Ovary (tissue), 9 donors: Measurements from ENCODE around the gene ANK2. TPM values are rescaled to one million over a fixed set of nuclear protein-coding genes. Genes with fewer than 3 reads are reported as not detected.
"Not testable (repeated sequence)": the region's sequence is repeated elsewhere in the genome, so short reads cannot be mapped to it uniquely, and the experiment has no call there.

Source experiments
- DNase-seq, 5 donors: peaks; one replicate each; pipeline ENCODE4 v3.0.0-alpha.2; 2019 to 2020
- H3K27ac ChIP-seq, 2 donors: fragments of 200-600 bp; one replicate each; pipeline versions ENCODE4 v1.5.1 to v1.8.0; 2019 to 2022
- H3K27me3 ChIP-seq: fragments of 200-600 bp; one replicate; pipeline ENCODE4 v1.8.0; 2022
- H3K36me3 ChIP-seq: fragments of 200-600 bp; sonication (generic); one replicate; pipeline ENCODE4 v1.5.1; 2019
- H3K4me1 ChIP-seq: one replicate; pipeline ENCODE4 v1.8.1; 2013; ENCODE audit warnings: mild to moderate bottlenecking, moderate library complexity; ENCODE audit not compliant: insufficient read depth
- H3K4me3 ChIP-seq: fragments of 200-600 bp; sonication (generic); one replicate; pipeline ENCODE4 v1.5.1; 2017
- H3K9me3 ChIP-seq, 2 donors: fragments of 200-600 bp in 1 of 2; sonication (generic) in 1 of 2; one replicate each; pipeline versions ENCODE4 v1.5.1 to v1.8.1; 2013 to 2019; ENCODE audit warnings: mild to moderate bottlenecking in 1 of 2, moderate library complexity in 1 of 2
- EP300 ChIP-seq: sonication (generic); formaldehyde crosslinking; IDR thresholded peaks from one replicate; pipeline ENCODE4 v1.6.1; 2017; ENCODE audit warnings: antibody characterized with exemption
- POLR2A ChIP-seq: fragments of 450-650 bp; IDR thresholded peaks from one replicate; pipeline ENCODE4 v1.6.1; 2017; ENCODE audit warnings: antibody characterized with exemption, mild to moderate bottlenecking, moderate library complexity
- WGBS, 3 donors: extraction: QIAGEN DNeasy Blood & Tissue Kit in 1 of 3; methylation state at CpG; one replicate each; pipeline versions ENCODE4 v1.1.5 to v1.1.7; 2013 to 2017; 5-methylcytosine and 5-hydroxymethylcytosine counted together
- intact Hi-C, 4 donors: fragments of 100-400 bp; cut with DNase I; formaldehyde crosslinking; loops; one replicate each; pipeline versions ENCODE4 v1.11.0 to v1.15.1; 2022 to 2023
- polyA plus RNA-seq, 2 donors: library from polyadenylated mRNA; stranded (reverse); fragments of 200-250 nt in 1 of 2; fragments of 350-450 nt in 1 of 2; fragmentation: Illumina TruSeq in 1 of 2; extraction: RNeasy Lipid Tissue Mini Kit (QIAGEN cat#74804) in 1 of 2; gene quantifications; one replicate each; pipeline ENCODE4 v1.2.3, GENCODE V29; 2013 to 2014
- total RNA-seq, 7 donors: library from RNA; depleted of rRNA in 2 of 7; stranded (reverse); fragments of >200 nt in 2 of 7; fragmentation: NEBNext Ultra II Directional in 3 of 7; extraction: Animal tissue kit (Norgen Biotek cat#: 25700) in 3 of 7; gene quantifications; one replicate each; pipeline versions ENCODE4 v1.1.0 to v1.2.4, GENCODE V29; 2016 to 2023
- TF ChIP-seq, protein P1 (sequence below), 3 donors: fragments of 450-650 bp in 2 of 3; fragments of 200-600 bp in 1 of 3; IDR thresholded peaks; one replicate each; pipeline versions ENCODE4 v1.5.1 to v1.8.0; 2016 to 2022; ENCODE audit warnings: antibody characterized with exemption in 3 of 3, mild to moderate bottlenecking in 1 of 3
- donor health status: DM: no; HTN: no; CAD: no; lungs with moderate emphysema.
- donor health status: DM: no; HTN: no; CAD: no.
- donor health status: Bipolar disorder and iron deficiency.
- donor health status: DM: yes; HTN: yes; CAD: no.
- donor health status: DM: no; HTN: no; CAD: no.
- donor health status: DM: yes; HTN: yes; CAD: no.

ANK2 gene
- total and polyA plus RNA-seq, 9 donors, result 26.4 to 120 (median 66.9) TPM

DNA sequence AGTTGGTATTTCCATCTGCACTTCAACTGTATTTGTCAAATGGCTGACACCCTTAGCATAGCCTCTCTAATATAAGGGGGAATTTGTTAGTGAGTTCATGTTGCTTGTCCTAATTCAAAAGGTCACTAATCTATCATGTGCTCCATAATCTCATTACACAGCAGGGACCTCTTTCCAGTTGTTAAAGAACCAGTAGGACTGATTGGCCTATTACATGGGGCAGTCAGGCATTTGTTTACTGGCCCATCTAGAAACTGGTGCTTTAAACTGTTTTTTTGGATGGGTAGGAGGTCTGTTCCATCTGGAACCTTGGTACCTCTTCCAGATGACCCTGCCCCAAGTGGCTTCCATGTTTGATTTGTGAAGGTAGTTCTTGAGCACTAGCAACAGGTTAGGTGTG is 11.4 kb downstream of the ANK2 start:
- peaks cover 14% of the 10 kb centered on the region for H3K4me1 ChIP-seq
- no peak overlapping the region for H3K27ac ChIP-seq
- no peak overlapping the region for H3K4me3 ChIP-seq
- no peaks in the 10 kb centered on the region for H3K36me3 ChIP-seq
- DNase-seq, result no peak
- TF ChIP-seq POLR2A, result no peak
- no peak for TF ChIP-seq EP300
- TF ChIP-seq, protein P1, sequence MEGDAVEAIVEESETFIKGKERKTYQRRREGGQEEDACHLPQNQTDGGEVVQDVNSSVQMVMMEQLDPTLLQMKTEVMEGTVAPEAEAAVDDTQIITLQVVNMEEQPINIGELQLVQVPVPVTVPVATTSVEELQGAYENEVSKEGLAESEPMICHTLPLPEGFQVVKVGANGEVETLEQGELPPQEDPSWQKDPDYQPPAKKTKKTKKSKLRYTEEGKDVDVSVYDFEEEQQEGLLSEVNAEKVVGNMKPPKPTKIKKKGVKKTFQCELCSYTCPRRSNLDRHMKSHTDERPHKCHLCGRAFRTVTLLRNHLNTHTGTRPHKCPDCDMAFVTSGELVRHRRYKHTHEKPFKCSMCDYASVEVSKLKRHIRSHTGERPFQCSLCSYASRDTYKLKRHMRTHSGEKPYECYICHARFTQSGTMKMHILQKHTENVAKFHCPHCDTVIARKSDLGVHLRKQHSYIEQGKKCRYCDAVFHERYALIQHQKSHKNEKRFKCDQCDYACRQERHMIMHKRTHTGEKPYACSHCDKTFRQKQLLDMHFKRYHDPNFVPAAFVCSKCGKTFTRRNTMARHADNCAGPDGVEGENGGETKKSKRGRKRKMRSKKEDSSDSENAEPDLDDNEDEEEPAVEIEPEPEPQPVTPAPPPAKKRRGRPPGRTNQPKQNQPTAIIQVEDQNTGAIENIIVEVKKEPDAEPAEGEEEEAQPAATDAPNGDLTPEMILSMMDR (IDR thresholded peaks at IDR 0.05), result no peak
- intact Hi-C loops, result no loop called here
- no peaks in the 10 kb centered on the region for H3K9me3 ChIP-seq
- no peaks in the 10 kb centered on the region for H3K27me3 ChIP-seq

DNA sequence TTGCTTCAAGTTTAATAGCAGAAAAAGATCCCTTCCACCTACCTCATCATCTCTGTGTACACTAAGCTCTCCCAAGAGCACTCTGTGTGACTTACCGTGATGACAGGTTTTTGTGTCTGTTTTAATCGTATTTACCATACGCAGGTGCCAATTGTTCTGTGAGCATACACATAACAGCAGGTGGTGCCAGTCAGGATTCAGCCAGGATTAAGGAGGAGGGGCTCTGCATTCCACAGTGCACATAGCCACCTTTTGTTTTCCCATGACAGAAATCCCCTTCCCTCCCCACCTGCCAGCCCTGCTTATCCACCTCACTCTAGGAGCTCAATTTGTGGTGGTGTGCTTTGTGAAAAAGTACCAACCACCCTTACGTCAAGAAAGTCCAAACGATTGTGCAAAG is 14.8 kb downstream of the ANK2 start:
- H3K9me3 ChIP-seq, result no peaks in the 10 kb centered on the region
- peaks cover 9% of the 10 kb centered on the region for H3K4me1 ChIP-seq
- intact Hi-C loops, result no loop called here
- no peak for TF ChIP-seq POLR2A
- TF ChIP-seq, protein P1 (IDR thresholded peaks at IDR 0.05), result no peak
- TF ChIP-seq EP300, result no peak
- no peak for DNase-seq
- H3K36me3 ChIP-seq, result no peaks in the 10 kb centered on the region
- H3K27ac ChIP-seq, result no peak overlapping the region
- H3K27me3 ChIP-seq, result no peaks in the 10 kb centered on the region
- WGBS, 3 donors, result 71 to 83% (median 71%) methylated on average over 5 of the region's 5 CpGs
- no peak overlapping the region for H3K4me3 ChIP-seq

DNA sequence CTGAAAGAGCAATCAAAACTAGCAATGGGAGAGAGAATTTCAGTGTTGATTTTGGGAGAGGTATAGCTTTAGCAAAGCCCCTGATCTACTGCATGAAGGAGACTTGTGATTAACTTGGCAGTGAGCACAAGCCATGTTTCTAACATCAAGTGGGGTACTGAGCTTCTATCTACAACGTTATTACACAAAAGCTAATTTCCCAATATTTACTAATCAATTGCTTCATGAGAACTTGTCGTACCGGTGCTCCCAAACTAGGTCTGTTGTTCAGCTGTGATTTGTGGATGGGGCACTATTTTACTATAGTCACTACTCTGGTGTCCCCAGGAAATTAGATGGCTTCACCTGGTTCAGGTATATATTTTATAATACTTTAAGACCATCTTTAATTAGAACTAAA is 16.2 kb downstream of the ANK2 start:
- TF ChIP-seq POLR2A, result no peak
- TF ChIP-seq, protein P1 (IDR thresholded peaks at IDR 0.05), result no peak
- TF ChIP-seq EP300, result no peak
- no peak overlapping the region for H3K27ac ChIP-seq
- no peaks in the 10 kb centered on the region for H3K36me3 ChIP-seq
- no peaks in the 10 kb centered on the region for H3K27me3 ChIP-seq
- intact Hi-C loops, result no loop called here
- no peak for DNase-seq
- no peaks in the 10 kb centered on the region for H3K9me3 ChIP-seq
- 85 to 91% (median 89%) methylated on average over 3 of the region's 3 CpGs for WGBS, 3 donors
- no peak overlapping the region for H3K4me3 ChIP-seq
- H3K4me1 ChIP-seq, result peaks cover 7% of the 10 kb centered on the region

DNA sequence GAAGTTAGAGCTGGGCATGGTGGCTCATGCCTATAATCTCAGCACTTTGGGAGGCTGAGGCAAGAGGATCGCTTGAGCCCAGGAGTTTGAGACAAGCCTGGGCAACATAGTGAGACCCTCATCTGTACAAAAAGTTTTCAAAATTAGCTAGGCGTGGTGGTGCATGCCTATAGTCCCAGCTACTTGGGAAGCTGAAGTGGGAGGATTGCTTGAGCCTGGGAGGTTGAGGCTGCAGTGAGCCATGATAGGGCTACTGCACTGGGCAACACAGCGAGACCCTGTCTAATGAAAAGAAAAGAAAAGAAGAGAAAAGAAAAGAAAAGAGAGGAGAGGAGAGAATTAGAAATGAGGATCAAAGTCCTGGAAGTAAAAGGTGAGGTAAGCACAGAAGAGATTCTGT is 19.3 kb downstream of the ANK2 start:
- H3K4me3 ChIP-seq, H3K27me3 ChIP-seq, DNase-seq, H3K9me3 ChIP-seq, H3K27ac ChIP-seq, intact Hi-C loops, H3K4me1 ChIP-seq, H3K36me3 ChIP-seq: not testable (repeated sequence)
- WGBS, 3 donors, result 94 to 99% (median 97%) methylated on average over 3 of the region's 3 CpGs

DNA sequence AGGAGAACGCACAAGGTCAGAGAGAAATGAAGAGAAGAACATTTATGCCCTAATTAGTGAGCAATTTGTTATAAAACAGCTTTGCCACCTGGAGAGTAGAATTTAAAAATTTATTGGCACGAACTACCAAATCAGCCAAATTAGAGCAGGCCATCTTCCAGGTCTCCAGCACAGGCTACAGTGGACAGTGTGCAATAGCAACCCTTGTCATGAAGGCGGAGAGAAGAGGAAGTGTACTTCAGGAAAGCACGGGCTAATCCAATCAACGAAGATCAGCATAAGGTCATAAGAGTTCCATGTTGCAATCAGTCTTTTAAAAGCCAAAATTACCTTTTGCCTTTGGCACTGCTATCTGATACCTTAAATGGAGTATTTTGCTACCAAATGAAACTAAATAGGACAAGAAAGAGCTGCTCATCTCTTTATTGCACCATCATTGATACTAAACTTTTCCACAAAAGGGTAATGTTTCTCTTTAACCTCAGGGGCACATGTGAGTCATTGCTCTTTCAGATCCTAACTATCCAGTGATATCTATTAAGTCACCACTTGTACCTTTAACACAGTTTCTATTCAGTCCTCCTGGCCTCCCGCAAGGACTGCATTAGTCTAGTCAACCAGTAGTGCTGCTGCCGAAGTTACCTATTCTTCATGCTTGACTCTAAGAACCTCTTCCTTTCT is 19.9 kb downstream of the ANK2 start:
- H3K4me3 ChIP-seq, result no peak overlapping the region
- H3K27ac ChIP-seq, result no peak overlapping the region
- TF ChIP-seq POLR2A (no peak), EP300 (no peak)
- TF ChIP-seq, protein P1 (IDR thresholded peaks at IDR 0.05), result no peak
- no peaks in the 10 kb centered on the region for H3K9me3 ChIP-seq
- H3K4me1 ChIP-seq, result peaks cover under 1% of the 10 kb centered on the region
- DNase-seq, result no peak
- 88 to 95% (median 91%) methylated on average over 7 of the region's 7 CpGs for WGBS, 3 donors
- no peaks in the 10 kb centered on the region for H3K27me3 ChIP-seq
- no peaks in the 10 kb centered on the region for H3K36me3 ChIP-seq
- intact Hi-C loops, result no loop called here
